PC-3 (cell line): ENCODE measurements around the gene TMEM106B.

Experiments used
- EZH2 ChIP-seq: fragments of 300-600 bp; sonication (generic); IDR thresholded peaks from one replicate; pipeline ENCODE4 v1.6.1; 2017; ENCODE audit warnings: antibody characterized with exemption, mild to moderate bottlenecking, low read length; ENCODE audit not compliant: unreplicated experiment
- EZH2phosphoT487 ChIP-seq: fragments of 300-600 bp; sonication (generic); IDR thresholded peaks from 2 replicates; pipeline ENCODE4 v1.6.1; 2018; ENCODE audit warnings: mild to moderate bottlenecking, antibody characterized with exemption, low read length, borderline replicate concordance
- TF ChIP-seq, protein P1 (sequence below): fragments of 300-600 bp; sonication (generic); conservative IDR thresholded peaks from 2 replicates; pipeline ENCODE4 v1.5.1; 2017; ENCODE audit warnings: antibody characterized with exemption, low read depth, mild to moderate bottlenecking, low read length

DNA sequence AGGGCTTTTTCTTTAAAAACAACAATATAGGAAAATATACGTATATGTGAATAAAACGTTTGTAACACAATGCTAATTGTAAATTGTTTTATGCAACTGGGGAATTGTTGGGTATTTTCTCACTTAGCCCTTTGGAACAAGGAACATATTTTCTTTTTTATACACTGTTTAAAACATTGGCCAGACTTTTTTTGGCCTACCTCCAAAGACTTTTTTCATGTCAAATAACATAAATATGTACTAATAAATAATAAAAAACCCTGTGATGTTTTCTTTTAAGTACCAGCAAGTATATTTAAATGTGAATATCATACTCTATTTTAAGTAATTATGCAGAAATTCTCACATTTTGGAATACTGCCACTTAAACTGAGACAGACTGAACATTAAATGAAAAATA, 15.7 kb downstream of the TMEM106B start:
- TF ChIP-seq, protein P1, sequence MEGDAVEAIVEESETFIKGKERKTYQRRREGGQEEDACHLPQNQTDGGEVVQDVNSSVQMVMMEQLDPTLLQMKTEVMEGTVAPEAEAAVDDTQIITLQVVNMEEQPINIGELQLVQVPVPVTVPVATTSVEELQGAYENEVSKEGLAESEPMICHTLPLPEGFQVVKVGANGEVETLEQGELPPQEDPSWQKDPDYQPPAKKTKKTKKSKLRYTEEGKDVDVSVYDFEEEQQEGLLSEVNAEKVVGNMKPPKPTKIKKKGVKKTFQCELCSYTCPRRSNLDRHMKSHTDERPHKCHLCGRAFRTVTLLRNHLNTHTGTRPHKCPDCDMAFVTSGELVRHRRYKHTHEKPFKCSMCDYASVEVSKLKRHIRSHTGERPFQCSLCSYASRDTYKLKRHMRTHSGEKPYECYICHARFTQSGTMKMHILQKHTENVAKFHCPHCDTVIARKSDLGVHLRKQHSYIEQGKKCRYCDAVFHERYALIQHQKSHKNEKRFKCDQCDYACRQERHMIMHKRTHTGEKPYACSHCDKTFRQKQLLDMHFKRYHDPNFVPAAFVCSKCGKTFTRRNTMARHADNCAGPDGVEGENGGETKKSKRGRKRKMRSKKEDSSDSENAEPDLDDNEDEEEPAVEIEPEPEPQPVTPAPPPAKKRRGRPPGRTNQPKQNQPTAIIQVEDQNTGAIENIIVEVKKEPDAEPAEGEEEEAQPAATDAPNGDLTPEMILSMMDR = no peak
- no peak for TF ChIP-seq EZH2phosphoT487
- TF ChIP-seq EZH2 = no peak
